BE2C (cell line): ENCODE measurements around the gene CRB1.

Source experiments
- DNase-seq: peaks from one replicate; pipeline ENCODE4 v3.0.0-alpha.2; 2020
- H3K27me3 ChIP-seq: fragments of 250-450 bp; sonication (Bioruptor Pico); 2 replicates; pipeline ENCODE4 v1.5.1; 2020; ENCODE audit warnings: mild to moderate bottlenecking
- H3K36me3 ChIP-seq: fragments of 250-450 bp; sonication (Bioruptor Pico); 2 replicates; pipeline ENCODE4 v1.5.1; 2020; ENCODE audit warnings: mild to moderate bottlenecking
- H3K4me1 ChIP-seq: fragments of 250-450 bp; sonication (Bioruptor Pico); 2 replicates; pipeline ENCODE4 v1.5.1; 2020
- H3K4me3 ChIP-seq: 2 replicates; pipeline ENCODE4 v1.5.1; 2011; ENCODE audit warnings: low read depth, low read length
- H3K9me3 ChIP-seq: fragments of 250-450 bp; sonication (Bioruptor Pico); 2 replicates; pipeline ENCODE4 v1.5.1; 2020
- TF ChIP-seq, protein P1 (sequence below): IDR thresholded peaks from 2 replicates; pipeline ENCODE4 v1.5.1; 2012; ENCODE audit warnings: mild to moderate bottlenecking, low read depth, low read length

The CRB1 gene

DNA sequence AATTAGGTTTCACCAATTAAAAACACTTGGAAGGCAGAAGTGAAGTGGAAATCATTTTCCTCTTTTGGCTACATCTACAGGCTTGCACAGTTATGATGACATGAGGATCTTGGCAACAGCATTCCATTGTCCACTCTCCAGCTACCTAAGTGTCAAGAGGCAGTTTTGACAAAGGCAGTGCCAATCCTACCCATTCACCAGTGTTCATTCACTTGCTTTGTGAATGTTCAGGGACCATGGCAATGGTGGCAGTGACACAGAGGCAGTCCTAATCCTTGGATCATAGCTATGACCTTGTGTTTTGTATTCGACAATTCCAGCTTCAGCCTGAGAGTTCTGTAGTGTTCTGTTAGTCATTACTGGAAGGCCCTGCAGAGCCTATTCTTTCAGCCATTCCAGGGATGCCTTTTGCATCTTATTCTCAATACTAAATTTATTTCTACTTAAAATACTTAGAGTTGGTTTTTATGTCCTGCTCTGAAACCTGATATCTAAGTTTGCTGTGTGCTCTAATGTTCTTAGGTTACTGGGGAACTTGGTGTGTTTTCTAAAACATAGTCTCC is 36.7 kb downstream of the CRB1 start:
- no peak for DNase-seq
- Histone ChIP-seq H3K4me1 (no peaks in the 10 kb centered on the region), H3K4me3 (no peak overlapping the region), H3K27me3 (no peaks in the 10 kb centered on the region), H3K9me3 (no peaks in the 10 kb centered on the region; the same call in 1 of the 2 replicates), H3K36me3 (no peaks in the 10 kb centered on the region)
- TF ChIP-seq, protein P1, sequence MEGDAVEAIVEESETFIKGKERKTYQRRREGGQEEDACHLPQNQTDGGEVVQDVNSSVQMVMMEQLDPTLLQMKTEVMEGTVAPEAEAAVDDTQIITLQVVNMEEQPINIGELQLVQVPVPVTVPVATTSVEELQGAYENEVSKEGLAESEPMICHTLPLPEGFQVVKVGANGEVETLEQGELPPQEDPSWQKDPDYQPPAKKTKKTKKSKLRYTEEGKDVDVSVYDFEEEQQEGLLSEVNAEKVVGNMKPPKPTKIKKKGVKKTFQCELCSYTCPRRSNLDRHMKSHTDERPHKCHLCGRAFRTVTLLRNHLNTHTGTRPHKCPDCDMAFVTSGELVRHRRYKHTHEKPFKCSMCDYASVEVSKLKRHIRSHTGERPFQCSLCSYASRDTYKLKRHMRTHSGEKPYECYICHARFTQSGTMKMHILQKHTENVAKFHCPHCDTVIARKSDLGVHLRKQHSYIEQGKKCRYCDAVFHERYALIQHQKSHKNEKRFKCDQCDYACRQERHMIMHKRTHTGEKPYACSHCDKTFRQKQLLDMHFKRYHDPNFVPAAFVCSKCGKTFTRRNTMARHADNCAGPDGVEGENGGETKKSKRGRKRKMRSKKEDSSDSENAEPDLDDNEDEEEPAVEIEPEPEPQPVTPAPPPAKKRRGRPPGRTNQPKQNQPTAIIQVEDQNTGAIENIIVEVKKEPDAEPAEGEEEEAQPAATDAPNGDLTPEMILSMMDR: no peak

- Histone ChIP-seq H3K9me3 (no peaks in the 10 kb centered on the region; the same call in 1 of the 2 replicates), H3K36me3 (no peaks in the 10 kb centered on the region), H3K4me1 (no peaks in the 10 kb centered on the region), H3K27me3 (no peaks in the 10 kb centered on the region), H3K4me3 (no peak overlapping the region)
- no peak for DNase-seq
- TF ChIP-seq, protein P1: no peak
Measured at GRCh38 chr1:197305925-197306324, 37.9 kb downstream of the CRB1 start.

DNA sequence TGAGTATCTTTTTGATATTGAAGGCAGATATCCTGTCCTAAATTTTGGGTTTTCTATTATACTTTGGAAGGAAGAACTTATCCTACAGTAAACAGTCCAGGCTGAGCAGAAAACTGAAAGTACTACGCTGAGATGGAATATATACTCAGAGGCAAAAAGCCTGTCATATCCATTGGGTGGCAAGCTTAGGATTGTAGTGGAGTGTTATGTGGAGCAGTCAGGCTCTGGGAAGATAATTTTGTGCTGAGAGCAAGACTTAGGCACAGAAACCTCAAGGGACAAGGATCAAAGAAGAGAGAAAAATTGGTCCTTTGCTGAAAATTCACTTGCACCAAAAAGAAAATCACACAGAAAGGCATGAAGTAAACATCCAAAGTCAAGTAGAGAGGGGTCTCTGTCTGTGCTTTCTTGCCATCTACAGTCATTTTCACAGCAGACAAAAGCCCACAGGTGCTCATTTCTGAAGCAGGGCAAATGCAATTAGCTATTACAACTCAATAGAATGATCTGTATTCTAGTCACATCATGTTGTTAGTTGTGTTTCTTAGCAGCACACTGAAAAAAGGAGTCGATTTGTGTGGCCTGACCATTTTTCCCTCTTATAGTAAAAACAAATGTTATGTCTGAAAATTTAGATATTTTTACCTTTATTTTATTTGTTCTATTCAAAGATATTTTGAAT is 38.5 kb downstream of the CRB1 start:
- DNase-seq: no peak
- Histone ChIP-seq H3K27me3 (no peaks in the 10 kb centered on the region), H3K36me3 (no peaks in the 10 kb centered on the region), H3K4me3 (no peak overlapping the region), H3K9me3 (no peaks in the 10 kb centered on the region; the same call in 1 of the 2 replicates), H3K4me1 (no peaks in the 10 kb centered on the region)
- TF ChIP-seq, protein P1: no peak

DNA sequence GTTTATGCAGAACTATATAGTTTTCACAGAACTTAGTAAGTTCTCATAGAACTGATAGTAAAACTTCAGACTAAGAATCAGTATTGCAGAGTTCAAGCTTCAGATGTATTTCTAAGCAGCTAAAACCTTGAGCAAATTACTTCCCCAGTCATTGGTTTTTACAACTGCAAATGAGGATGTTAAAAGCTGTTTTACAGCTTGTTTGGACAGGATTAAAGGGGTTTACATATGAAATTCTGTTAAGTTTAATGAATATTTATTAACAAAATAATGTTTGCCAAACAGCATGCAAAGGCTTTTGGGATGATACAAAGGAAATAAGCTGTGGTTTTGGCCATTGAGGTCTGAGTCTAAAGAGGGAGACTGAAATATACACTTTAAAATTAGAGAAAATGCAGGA is 39.1 kb downstream of the CRB1 start:
- Histone ChIP-seq H3K4me1 (no peaks in the 10 kb centered on the region), H3K27me3 (no peaks in the 10 kb centered on the region), H3K4me3 (no peak overlapping the region), H3K9me3 (no peaks in the 10 kb centered on the region; the same call in 1 of the 2 replicates), H3K36me3 (no peaks in the 10 kb centered on the region)
- no peak for DNase-seq
- TF ChIP-seq, protein P1: no peak

GRCh38 chr1:197307551-197307950 is 39.5 kb downstream of the CRB1 start:
- no peak for DNase-seq
- TF ChIP-seq, protein P1: no peak
- H3K4me1 ChIP-seq: no peaks in the 10 kb centered on the region
- no peaks in the 10 kb centered on the region; the same call in 1 of the 2 replicates for H3K9me3 ChIP-seq
- no peak overlapping the region for H3K4me3 ChIP-seq
- no peaks in the 10 kb centered on the region for H3K27me3 ChIP-seq
- H3K36me3 ChIP-seq: no peaks in the 10 kb centered on the region

DNA sequence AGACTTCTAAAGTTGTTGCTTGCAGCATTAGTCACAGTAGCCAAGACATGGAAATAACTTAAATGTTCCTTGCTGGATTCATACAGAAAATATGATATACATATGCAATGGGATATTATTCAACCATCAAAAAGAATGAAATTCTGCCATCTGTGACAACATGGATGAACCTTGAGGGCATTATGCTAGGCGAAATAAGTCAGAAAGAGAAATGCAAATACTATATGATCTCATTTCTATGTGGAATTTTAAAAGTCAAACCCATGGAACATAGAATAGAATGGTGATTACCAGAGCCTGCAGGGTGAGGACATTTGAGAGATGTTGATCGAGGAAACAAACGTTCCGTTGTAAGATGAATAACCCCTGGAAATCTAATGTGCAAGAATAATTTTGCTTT is 43.0 kb downstream of the CRB1 start:
- Histone ChIP-seq H3K4me1 (no peaks in the 10 kb centered on the region), H3K9me3 (no peaks in the 10 kb centered on the region), H3K36me3 (no peaks in the 10 kb centered on the region), H3K27me3 (no peaks in the 10 kb centered on the region), H3K4me3 (no peak overlapping the region)
- DNase-seq: no peak
- TF ChIP-seq, protein P1: no peak
